ENCODE results near the gene NOTCH2. TPM values are rescaled to one million over a fixed set of nuclear protein-coding genes. Genes with fewer than 3 reads are reported as not detected.

The NOTCH2 gene
- polyA plus RNA-seq, 3 donors from 2014 or later = 11.6 to 38.1 (median 16.7) TPM

DNA sequence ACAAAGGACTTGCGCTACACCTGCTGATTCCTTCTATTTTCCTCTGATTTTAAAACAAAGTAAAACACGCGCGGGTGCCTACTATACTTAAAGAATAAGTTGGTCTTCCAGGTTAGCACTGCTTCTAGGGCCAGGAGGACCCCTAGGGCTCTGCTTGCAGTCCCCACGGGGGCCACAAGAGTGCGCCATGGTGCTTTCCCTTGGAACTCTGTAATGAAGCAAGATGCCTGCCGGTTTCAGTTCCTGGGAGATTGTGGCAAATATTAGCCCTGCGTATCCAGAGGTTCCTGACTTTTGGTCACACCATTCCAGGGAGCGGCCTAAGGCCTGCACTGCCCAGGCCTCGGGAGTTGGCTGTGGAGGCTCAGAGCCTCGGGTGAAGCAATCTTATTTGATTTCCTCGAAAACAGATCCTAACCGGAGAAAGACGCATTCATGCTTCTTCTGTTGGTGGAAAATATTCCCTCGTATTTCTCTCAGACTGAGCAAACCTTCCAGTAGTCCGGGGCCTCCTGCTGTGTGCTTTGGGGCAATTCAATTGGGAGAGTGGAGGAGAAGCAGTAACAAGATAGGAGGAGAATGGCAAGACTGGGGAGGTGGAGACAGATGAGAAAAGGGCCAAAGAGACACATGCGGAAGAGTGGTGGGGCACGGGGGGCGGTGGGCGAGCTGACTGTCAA lies 198.4 kb downstream of the NOTCH2 start:
- H3K4me1 Mint-ChIP-seq = no peaks in the 10 kb centered on the region
- H3K4me3 Mint-ChIP-seq = no peak overlapping the region
- DNase-seq = peak; percentile 12 to 36 (median 22)
- no peak overlapping the region for H3K27ac Mint-ChIP-seq
- H3K36me3 Mint-ChIP-seq = no peaks in the 10 kb centered on the region
- no peaks in the 10 kb centered on the region for H3K9me3 Mint-ChIP-seq
- H3K27me3 Mint-ChIP-seq (ENCODE audit: low read depth in 3 of 3) = peaks cover 5 to 11% (median 7%) of the 10 kb centered on the region in 3 donors

DNA sequence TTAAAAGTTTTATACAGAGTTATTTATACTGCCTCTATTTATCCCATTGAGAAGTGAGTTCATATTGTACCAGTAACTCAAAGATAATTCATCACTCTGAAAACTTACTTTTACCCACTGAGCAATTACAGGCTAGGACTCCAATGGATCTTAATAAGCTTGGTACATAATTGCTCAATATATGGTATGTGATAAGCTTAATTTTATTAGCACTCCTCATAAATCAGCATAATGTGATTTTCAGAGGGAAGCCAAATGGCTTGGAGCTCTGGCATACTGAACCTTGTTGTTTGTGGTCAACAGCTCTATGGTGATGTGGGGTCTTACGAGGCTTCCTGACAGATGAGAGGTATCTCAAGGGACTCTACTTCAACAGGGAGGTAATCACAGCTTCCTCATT lies 199.5 kb downstream of the NOTCH2 start:
- no peaks in the 10 kb centered on the region for H3K9me3 Mint-ChIP-seq
- no peak overlapping the region for H3K4me3 Mint-ChIP-seq
- H3K27me3 Mint-ChIP-seq (ENCODE audit: low read depth in 3 of 3) = peaks cover 5 to 11% (median 7%) of the 10 kb centered on the region in 3 donors

DNA sequence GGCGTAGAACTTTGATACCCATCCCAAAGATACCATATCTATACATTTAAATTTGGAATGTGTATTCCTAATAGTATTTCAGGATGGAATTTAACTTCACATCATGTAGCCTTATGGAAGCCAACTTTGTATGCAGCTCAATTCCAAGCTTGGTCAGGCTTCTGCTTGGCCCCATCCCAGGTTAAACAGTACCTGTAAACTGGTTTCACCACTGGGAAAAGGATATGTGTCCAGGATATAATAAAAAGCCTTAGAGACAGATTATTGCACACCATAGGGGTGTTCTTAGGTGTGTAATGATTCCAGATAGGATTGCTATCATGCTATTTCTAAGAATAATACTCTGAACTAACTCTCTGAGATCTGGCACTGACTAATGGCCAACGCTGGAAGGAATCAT lies 201.3 kb downstream of the NOTCH2 start:
- no peak for DNase-seq
- no peak overlapping the region for H3K27ac Mint-ChIP-seq
- no peaks in the 10 kb centered on the region for H3K9me3 Mint-ChIP-seq
- H3K4me1 Mint-ChIP-seq = no peaks in the 10 kb centered on the region
- H3K36me3 Mint-ChIP-seq = no peaks in the 10 kb centered on the region
- peaks cover 4 to 11% (median 5%) of the 10 kb centered on the region in 3 donors for H3K27me3 Mint-ChIP-seq (ENCODE audit: low read depth in 3 of 3)
- H3K4me3 Mint-ChIP-seq = no peak overlapping the region

More for the DNA sequence above, 199.5 kb downstream of the NOTCH2 start:
- H3K36me3 Mint-ChIP-seq = no peaks in the 10 kb centered on the region
- no peak for DNase-seq
- no peak overlapping the region for H3K27ac Mint-ChIP-seq
- no peaks in the 10 kb centered on the region for H3K4me1 Mint-ChIP-seq

DNA sequence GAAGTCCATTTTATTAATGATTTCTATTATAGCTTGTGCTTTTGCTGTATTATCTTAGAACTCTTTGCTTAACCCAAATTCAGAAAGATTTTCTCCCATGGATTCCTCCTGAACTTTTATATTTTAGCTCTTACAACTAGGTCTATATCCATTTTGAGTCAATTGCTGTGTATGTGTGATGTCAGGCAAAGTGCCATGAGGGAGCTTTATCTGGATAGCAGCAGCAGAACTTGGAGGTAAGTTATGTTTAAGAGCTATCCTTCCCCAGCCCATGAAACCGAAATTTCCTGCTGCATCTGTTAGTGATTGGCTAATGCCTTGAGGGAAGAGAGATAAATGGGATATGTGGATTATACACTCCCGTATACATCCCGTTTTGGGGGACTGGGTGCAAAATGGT lies 203.0 kb downstream of the NOTCH2 start:
- Mint-ChIP-seq H3K27ac (no peak overlapping the region), H3K4me1 (no peaks in the 10 kb centered on the region), H3K9me3 (no peaks in the 10 kb centered on the region), H3K36me3 (no peaks in the 10 kb centered on the region), H3K4me3 (no peak overlapping the region), H3K27me3 (ENCODE audit: low read depth in 3 of 3) (peaks cover 4 to 5% (median 5%) of the 10 kb centered on the region in 3 donors)
- DNase-seq = no peak

DNA sequence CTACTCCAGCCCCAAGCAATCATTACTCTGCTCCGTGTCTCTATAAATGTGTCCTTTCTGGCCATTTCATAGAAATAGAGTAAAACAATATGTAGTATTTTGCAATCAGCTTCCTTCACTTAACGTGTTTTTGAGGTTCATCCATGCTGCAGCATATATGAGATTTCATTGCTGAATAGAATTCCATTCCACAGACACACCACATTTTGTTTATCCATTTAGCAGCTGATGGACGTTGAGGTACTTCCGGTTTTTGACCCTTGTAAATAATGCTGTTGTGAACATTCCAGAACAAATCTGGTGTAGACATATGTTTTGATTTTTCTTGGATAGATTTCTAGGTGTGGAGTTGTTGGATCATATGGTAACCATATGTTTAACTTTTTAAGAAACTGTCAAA lies 203.8 kb downstream of the NOTCH2 start:
- no peak overlapping the region for H3K4me3 Mint-ChIP-seq
- H3K36me3 Mint-ChIP-seq = no peaks in the 10 kb centered on the region
- no peak overlapping the region for H3K27ac Mint-ChIP-seq
- no peak for DNase-seq
- no peaks in the 10 kb centered on the region for H3K9me3 Mint-ChIP-seq
- H3K27me3 Mint-ChIP-seq (ENCODE audit: low read depth in 3 of 3) = peaks cover 0 to 4% (median 3%) of the 10 kb centered on the region in 3 donors
- no peaks in the 10 kb centered on the region for H3K4me1 Mint-ChIP-seq

DNA sequence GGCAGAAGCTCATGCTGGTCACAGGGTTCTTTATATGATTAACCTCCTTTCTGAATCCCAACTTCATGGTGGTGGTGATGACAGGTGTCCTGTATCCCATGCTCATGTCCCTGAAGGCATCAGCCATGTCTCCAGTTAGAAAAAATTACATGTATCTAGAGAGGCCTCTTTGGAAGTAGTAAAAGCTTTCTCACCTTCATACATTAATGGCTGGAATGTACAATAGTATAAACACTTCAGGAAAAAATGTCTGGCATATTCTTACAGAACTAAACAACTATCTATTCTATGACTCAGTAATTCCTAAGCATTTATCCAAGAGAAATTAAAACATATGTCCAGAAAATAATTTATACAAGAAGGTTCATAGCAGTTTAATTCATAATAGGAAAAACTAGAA lies 207.2 kb downstream of the NOTCH2 start:
- H3K9me3 Mint-ChIP-seq = peaks cover 0 to 2% (median 0%) of the 10 kb centered on the region in 6 donors
- H3K4me3 Mint-ChIP-seq = no peak overlapping the region
- H3K36me3 Mint-ChIP-seq = no peaks in the 10 kb centered on the region
- no peak overlapping the region for H3K27ac Mint-ChIP-seq
- DNase-seq = no peak
- H3K4me1 Mint-ChIP-seq = no peaks in the 10 kb centered on the region
- peaks cover 0 to 5% (median 0%) of the 10 kb centered on the region in 3 donors for H3K27me3 Mint-ChIP-seq (ENCODE audit: low read depth in 3 of 3)

Other genes with a start within 250 kb of the NOTCH2 start
- not detected for gene ADAM30, start 173.1 kb downstream of the NOTCH2 start, polyA plus RNA-seq
- gene SEC22B, start 106.9 kb upstream of the NOTCH2 start, polyA plus RNA-seq = 10 to 100 TPM; 16.9 to 24.3 (median 20.8) TPM

Measured in immature natural killer cell (primary cell).